GM23338 (cell line): ENCODE results near the gene SIM1. TPM values are rescaled to one million over a fixed set of nuclear protein-coding genes. Genes with fewer than 3 reads are reported as not detected.

Source experiments
- ATAC-seq: fragments of 200-7000 bp; cut with Tn5 transposase; 3 replicates; pipeline ENCODE4 v1.9.1; 2020
- DNase-seq: peaks from one replicate; pipeline ENCODE4 v3.0.0-alpha.2; 2015; ENCODE audit warnings: low spot score
- H2AFZ ChIP-seq: fragments of 200-600 bp; sonication (generic); 2 replicates; pipeline ENCODE4 v1.8.0; 2016; ENCODE audit warnings: antibody characterized with exemption, mild to moderate bottlenecking, moderate library complexity
- H3F3A ChIP-seq: fragments of 200-600 bp; sonication (generic); replicated peaks from 2 replicates; pipeline ENCODE4 v1.8.0; 2017; ENCODE audit warnings: antibody characterized with exemption, mixed run types, low read depth
- H3K27ac ChIP-seq: fragments of 200-600 bp; sonication (generic); 2 replicates; pipeline ENCODE4 v1.6.1; 2016; ENCODE audit warnings: low read depth
- H3K27me3 ChIP-seq: fragments of 200-600 bp; sonication (generic); 2 replicates; pipeline ENCODE4 v1.8.0; 2016; ENCODE audit warnings: mild to moderate bottlenecking, mixed run types, moderate library complexity; ENCODE audit not compliant: insufficient read depth
- H3K36me3 ChIP-seq: fragments of 200-600 bp; sonication (generic); 2 replicates; pipeline ENCODE4 v1.8.0; 2016; ENCODE audit warnings: mild to moderate bottlenecking; ENCODE audit not compliant: insufficient read depth
- H3K4me1 ChIP-seq: fragments of 200-600 bp; sonication (generic); 2 replicates; pipeline ENCODE4 v1.8.0; 2016; ENCODE audit warnings: mild to moderate bottlenecking, moderate library complexity; ENCODE audit not compliant: insufficient read depth
- H3K4me2 ChIP-seq: fragments of 200-600 bp; sonication (generic); 2 replicates; pipeline ENCODE4 v1.7.1; 2017; ENCODE audit warnings: mixed run types
- H3K4me3 ChIP-seq: fragments of 200-600 bp; sonication (generic); 2 replicates; pipeline ENCODE4 v1.6.1; 2016; ENCODE audit warnings: mixed run types
- H3K79me2 ChIP-seq: fragments of 200-600 bp; sonication (generic); replicated peaks from 2 replicates; pipeline ENCODE4 v1.8.0; 2017; ENCODE audit warnings: mild to moderate bottlenecking; ENCODE audit not compliant: insufficient read depth
- H3K9me2 ChIP-seq: fragments of 200-600 bp; sonication (generic); 2 replicates; pipeline ENCODE4 v1.8.0; 2017; ENCODE audit not compliant: insufficient read depth
- H4K20me1 ChIP-seq: fragments of 200-600 bp; sonication (generic); replicated peaks from 2 replicates; pipeline ENCODE4 v1.8.0; 2017; ENCODE audit warnings: mild to moderate bottlenecking; ENCODE audit not compliant: insufficient read depth
- H3K27ac Mint-ChIP-seq: 2 replicates; pipeline ENCODE4 v1.8.0; 2020; ENCODE audit warnings: inconsistent platforms, mild to moderate bottlenecking, moderate library complexity, mixed read lengths
- H3K27me3 Mint-ChIP-seq: 3 replicates; pipeline ENCODE4 v1.8.0; 2022; ENCODE audit warnings: low read depth, mild to moderate bottlenecking, moderate library complexity, mixed read lengths, inconsistent platforms; ENCODE audit not compliant: insufficient read depth, poor library complexity
- H3K36me3 Mint-ChIP-seq: 3 replicates; pipeline ENCODE4 v1.8.0; 2021; ENCODE audit warnings: low read depth, mild to moderate bottlenecking, inconsistent platforms, moderate library complexity, mixed read lengths
- H3K4me1 Mint-ChIP-seq: 3 replicates; pipeline ENCODE4 v1.8.0; 2020; ENCODE audit warnings: mild to moderate bottlenecking, inconsistent platforms, mixed read lengths
- H3K4me3 Mint-ChIP-seq: 3 replicates; pipeline ENCODE4 v1.8.0; 2021; ENCODE audit warnings: moderate library complexity, mild to moderate bottlenecking, inconsistent platforms, mixed read lengths
- H3K9me3 Mint-ChIP-seq: 3 replicates; pipeline ENCODE4 v1.8.0; 2020; ENCODE audit warnings: moderate library complexity, mild to moderate bottlenecking, inconsistent platforms, mixed read lengths
- CREB1 ChIP-seq: fragments of 250-450 bp; sonication (Bioruptor Pico); IDR thresholded peaks from 2 replicates; pipeline ENCODE4 v1.5.0; 2020; ENCODE audit warnings: low read depth, mild to moderate bottlenecking, moderate library complexity
- ETS1 ChIP-seq: IDR thresholded peaks from 2 replicates; pipeline ENCODE4 v1.6.1; 2016; ENCODE audit warnings: antibody characterized with exemption
- EZH2 ChIP-seq: fragments of 200-600 bp; sonication (generic); IDR thresholded peaks from one replicate; pipeline ENCODE4 v1.8.0; 2017; ENCODE audit warnings: antibody characterized with exemption, mild to moderate bottlenecking, low read depth; ENCODE audit not compliant: unreplicated experiment
- EZH2phosphoT487 ChIP-seq: fragments of 200-600 bp; sonication (generic); IDR thresholded peaks from one replicate; pipeline ENCODE4 v1.8.1; 2018; ENCODE audit warnings: antibody characterized with exemption; ENCODE audit not compliant: unreplicated experiment
- JUNB ChIP-seq: IDR thresholded peaks from one replicate; pipeline ENCODE4 v1.6.1; 2016; ENCODE audit warnings: antibody characterized with exemption; ENCODE audit not compliant: unreplicated experiment
- NANOG ChIP-seq: IDR thresholded peaks from 2 replicates; pipeline ENCODE4 v1.6.1; 2016; ENCODE audit warnings: antibody characterized with exemption, borderline replicate concordance
- ZNF114 ChIP-seq: fragments of 250-450 bp; sonication (Bioruptor Pico); IDR thresholded peaks from 2 replicates; pipeline ENCODE4 v1.5.0; 2020; ENCODE audit warnings: mild to moderate bottlenecking, moderate library complexity
- ZNF331 ChIP-seq: fragments of 250-450 bp; sonication (Bioruptor Pico); IDR thresholded peaks from 2 replicates; pipeline ENCODE4 v1.5.0; 2020; ENCODE audit warnings: low read depth, mild to moderate bottlenecking, moderate library complexity
- polyA plus RNA-seq: library from polyadenylated mRNA; unstranded; fragments of >200 nt; fragmentation: Nextera tagmentation; extraction: Ambion mirVana; gene quantifications from 2 replicates; pipeline ENCODE4 v1.2.1, GENCODE V29; 2016
- total RNA-seq: library from RNA; depleted of rRNA; stranded (reverse); fragments of >200 nt; shearing (Covaris generic); gene quantifications from 2 replicates; pipeline ENCODE4 v1.2.3, GENCODE V29; 2014

Gene SIM1
- total and polyA plus RNA-seq, 2 experiments from 2014 or later = 0.42 to 0.49 TPM

- TF ChIP-seq EZH2 (no peak), CREB1 (CRISPR knock-in tag) (no peak)
These were observed 23.8 kb downstream of the SIM1 start (continued) for GRCh38 chr6:100440935-100441334.

- H3K79me2 ChIP-seq = no peaks in the 10 kb centered on the region
- H3K9me2 ChIP-seq = 0 out of 2 replicates have a peak, but pooled peaks cover 7% of the 10 kb centered on the region
- no peak overlapping the region for H3K27ac ChIP-seq
- no peaks in the 10 kb centered on the region for H3K9me3 Mint-ChIP-seq
- no peak overlapping the region for H2AFZ ChIP-seq
- DNase-seq = peak; percentile 31
- H3K4me3 Mint-ChIP-seq = no peak overlapping the region
- no peak overlapping the region for H3K27ac Mint-ChIP-seq
- no peaks in the 10 kb centered on the region for H3K36me3 Mint-ChIP-seq
- no peaks in the 10 kb centered on the region for H4K20me1 ChIP-seq
- no peak for TF ChIP-seq ZNF331 (CRISPR knock-in tag)
- TF ChIP-seq ETS1 = no peak
- TF ChIP-seq EZH2 = no peak
- TF ChIP-seq NANOG = no peak
- H3K4me1 ChIP-seq = peaks cover 15% of the 10 kb centered on the region
- no peaks in the 10 kb centered on the region for H3K36me3 ChIP-seq
- H3K4me2 ChIP-seq = no peak overlapping the region
- ATAC-seq = peak; percentile 76
- H3K4me1 Mint-ChIP-seq = peaks cover 28% of the 10 kb centered on the region
- no peaks in the 10 kb centered on the region for H3K27me3 ChIP-seq
- H3K4me3 ChIP-seq = no peak overlapping the region
- H3K27me3 Mint-ChIP-seq = peaks cover 7% of the 10 kb centered on the region
- H3F3A ChIP-seq = no peaks in the 10 kb centered on the region
These were observed 29.4 kb downstream of the SIM1 start for GRCh38 chr6:100435299-100435698.

- no peak overlapping the region for H3K27ac Mint-ChIP-seq
- no peaks in the 10 kb centered on the region for H3K79me2 ChIP-seq
- no peaks in the 10 kb centered on the region for H3K36me3 Mint-ChIP-seq
- peaks cover 28% of the 10 kb centered on the region for H3K4me1 Mint-ChIP-seq
- H3K27ac ChIP-seq = no peak overlapping the region
- ATAC-seq (peak; percentile 64), DNase-seq (no peak)
- H3K27me3 ChIP-seq = no peaks in the 10 kb centered on the region
- no peaks in the 10 kb centered on the region for H3F3A ChIP-seq
- TF ChIP-seq CREB1 (CRISPR knock-in tag) (no peak), ZNF331 (CRISPR knock-in tag) (no peak), JUNB (no peak), NANOG (no peak), EZH2phosphoT487 (no peak), ZNF114 (CRISPR knock-in tag) (no peak)
- peaks cover 6% of the 10 kb centered on the region for H3K27me3 Mint-ChIP-seq
- no peak overlapping the region for H3K4me3 ChIP-seq
- 0 out of 2 replicates have a peak, but pooled peaks cover 7% of the 10 kb centered on the region for H3K9me2 ChIP-seq
- no peak overlapping the region; the same call in 2 of the 3 replicates for H3K4me3 Mint-ChIP-seq
- peaks cover 15% of the 10 kb centered on the region for H3K4me1 ChIP-seq
- no peaks in the 10 kb centered on the region for H3K9me3 Mint-ChIP-seq
- no peak overlapping the region for H3K4me2 ChIP-seq
- H3K36me3 ChIP-seq = no peaks in the 10 kb centered on the region
- H4K20me1 ChIP-seq = no peaks in the 10 kb centered on the region
- H2AFZ ChIP-seq = no peak overlapping the region; the same call in 1 of the 2 replicates
These were observed 30.8 kb downstream of the SIM1 start for GRCh38 chr6:100433726-100434435.
